Activated CD4-positive, alpha-beta T cell treated with anti-CD3 and anti-CD28 coated beads, Interleukin-2, amount 50 U/mL, for 4 hours (primary cell): ENCODE results near the gene SMAD6.
A peak's percentile ranks its signal among the peaks of the same experiment; 100 is the strongest.

Experiments
- DNase-seq, 2 experiments: peaks; one replicate each; pipeline ENCODE4 v3.0.0-alpha.2; 2020

Gene SMAD6

GRCh38 chr15:66702035-66702786 is at the start of gene SMAD6:
Gene SMAD6 (plus strand): TSS chr15:66702236. CDS start chr15:66703259, 1,023 bp downstream.
- peak; percentile 55 to 57 for DNase-seq

DNA sequence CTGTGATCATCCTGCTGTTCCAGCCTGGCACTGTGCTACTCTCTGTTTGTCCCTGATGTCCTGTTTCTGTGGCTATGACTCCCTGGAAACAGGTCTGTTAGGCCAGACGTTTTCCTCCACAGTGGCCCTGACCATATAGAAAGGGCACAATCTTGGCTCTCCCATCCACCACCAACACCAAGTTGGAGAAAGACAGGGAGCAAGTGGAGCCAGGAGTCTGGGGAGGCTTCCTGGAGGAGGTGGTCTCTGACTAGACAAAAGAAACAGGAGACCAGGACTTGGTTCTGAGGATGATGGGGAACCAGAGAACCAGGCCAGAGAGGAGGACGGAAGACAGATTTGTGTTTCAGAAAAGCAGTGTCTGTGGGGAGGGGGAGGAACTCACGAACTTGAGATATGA is 49.2 kb upstream of the SMAD6 start:
- no peak for DNase-seq

DNA sequence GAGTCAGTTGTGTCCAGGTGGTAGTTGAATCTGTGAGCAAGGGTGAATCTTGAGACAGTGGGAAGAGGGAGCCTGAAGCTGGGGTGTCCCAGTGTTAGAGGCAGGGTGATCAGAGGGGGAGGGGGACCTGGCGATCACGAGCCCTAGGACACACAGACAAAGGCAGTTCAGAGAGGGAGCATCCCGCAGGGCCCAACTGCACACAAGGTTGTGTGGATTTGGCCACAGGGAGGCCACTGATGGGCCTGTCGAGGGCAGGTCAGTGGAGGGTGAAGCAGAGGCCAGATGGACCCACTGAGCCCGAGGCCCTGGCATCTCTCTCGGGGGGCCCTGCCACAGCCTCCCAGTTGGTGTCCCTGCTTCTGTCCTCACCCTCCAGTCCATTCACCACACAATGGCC is 48.6 kb upstream of the SMAD6 start:
- no peak for DNase-seq

DNA sequence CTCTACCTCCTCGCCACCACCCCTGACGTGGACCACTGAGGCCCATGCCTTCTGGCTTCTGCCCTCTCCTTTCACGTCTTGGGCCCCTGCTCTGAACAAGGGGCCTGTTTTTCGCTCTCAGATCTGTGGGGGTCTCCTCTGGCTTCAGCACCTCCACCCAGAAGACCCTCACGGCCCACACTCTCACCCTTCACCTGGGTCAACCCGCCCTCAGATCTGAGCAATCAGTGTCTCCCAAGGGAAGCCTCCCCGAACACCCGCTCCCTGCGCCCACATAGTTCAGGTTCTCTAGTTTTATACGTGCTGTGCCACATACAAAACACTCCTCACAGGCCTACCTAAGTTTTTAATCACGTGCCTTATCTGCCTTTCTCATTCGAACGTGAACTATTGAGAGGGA is 48.2 kb upstream of the SMAD6 start:
- no peak for DNase-seq

DNA sequence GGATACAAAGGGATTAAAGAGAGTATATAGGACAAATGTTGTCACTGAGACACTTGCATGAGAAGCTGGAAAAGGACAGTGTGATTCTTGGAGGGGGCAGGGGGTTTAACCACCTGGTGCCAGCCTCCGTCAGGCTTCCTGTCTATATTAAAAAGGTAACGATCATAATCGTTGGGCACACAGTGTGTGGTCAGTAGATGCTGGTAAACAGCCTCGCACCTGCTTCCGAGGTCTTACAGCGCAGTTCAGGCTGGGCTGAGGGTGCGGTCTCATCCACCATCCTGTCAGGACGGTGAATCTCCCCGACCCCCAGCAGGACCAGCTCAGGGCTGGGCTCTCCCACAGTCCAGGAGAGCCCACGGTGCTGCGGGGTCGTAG is 47.7 kb upstream of the SMAD6 start:
- no peak for DNase-seq

DNA sequence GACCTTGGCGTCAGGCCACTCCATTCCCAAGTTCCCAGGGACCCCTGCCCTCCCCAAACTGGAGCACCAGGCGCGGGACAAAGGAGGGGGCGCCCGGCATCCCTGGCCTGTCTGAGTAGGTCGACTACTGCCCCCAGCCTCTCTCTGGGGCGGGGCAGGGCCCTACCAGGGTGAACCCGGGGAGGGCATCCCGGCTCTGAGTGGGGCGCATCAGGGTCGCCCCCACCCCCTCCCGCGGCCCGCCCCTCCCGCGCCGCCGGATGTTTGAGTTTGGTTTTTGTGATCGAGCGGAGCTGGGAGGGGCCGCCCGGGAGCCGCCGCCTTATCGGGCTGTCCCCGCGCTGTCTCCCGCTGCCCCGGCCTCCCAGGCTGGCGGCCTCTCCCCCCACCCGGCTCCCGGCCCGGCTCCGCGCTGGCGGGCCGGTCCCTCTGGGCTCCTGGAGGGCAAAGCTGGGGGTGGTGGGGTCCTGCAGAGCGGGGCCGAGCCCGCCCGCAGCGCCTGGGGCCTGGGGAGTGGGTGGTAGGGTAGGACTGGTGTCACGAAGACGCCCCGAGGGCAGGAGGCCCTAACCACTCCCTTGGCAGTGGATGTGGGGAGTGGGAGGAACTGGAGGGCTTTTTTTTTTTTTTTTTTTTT is 47.2 kb upstream of the SMAD6 start:
- no peak for DNase-seq

DNA sequence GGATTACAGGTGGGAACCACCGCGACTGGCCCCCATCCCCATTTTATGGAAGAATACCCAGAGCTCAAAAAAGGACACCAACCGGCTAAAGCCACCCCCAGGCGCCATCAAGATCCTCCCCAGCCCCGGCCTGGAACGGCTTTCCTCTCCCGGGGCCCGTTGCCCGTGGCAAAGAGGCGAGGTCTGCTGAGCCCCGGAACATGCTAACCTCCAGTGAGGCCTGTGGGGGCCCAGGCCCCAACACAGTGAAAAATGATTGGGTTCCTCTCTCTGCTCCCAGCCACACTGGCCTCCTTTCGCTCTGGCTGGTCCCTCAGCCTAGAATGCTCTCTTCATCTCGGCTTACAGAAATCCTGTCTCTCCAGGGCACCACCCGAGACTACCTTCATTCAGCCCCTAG is 46.5 kb upstream of the SMAD6 start:
- no peak for DNase-seq

GRCh38 chr15:66655997-66656396 is 46.0 kb upstream of the SMAD6 start:
- no peak for DNase-seq

GRCh38 chr15:66657185-66658020 is 44.6 kb upstream of the SMAD6 start:
- DNase-seq, result no peak

DNA sequence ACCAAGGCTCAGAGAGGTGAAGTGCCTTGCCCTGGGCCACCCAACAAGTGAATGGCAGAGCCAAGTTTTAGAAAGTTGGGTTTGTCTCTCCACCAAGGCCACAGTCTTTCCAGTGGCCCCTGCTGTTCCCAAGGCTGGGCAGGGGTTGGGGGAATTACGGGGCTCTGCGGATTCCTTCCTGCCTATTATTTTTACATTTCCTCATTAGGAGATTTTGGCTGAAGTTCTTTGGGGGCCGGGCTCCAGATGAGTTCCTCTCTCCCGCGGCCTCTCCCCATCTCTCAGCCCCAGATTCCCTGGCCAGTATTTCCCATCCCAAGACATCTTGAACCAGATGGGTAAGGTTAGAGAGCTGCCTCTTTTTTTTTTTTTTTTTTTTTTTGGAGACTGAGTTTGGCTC is 44.0 kb upstream of the SMAD6 start:
- DNase-seq, result no peak

DNA sequence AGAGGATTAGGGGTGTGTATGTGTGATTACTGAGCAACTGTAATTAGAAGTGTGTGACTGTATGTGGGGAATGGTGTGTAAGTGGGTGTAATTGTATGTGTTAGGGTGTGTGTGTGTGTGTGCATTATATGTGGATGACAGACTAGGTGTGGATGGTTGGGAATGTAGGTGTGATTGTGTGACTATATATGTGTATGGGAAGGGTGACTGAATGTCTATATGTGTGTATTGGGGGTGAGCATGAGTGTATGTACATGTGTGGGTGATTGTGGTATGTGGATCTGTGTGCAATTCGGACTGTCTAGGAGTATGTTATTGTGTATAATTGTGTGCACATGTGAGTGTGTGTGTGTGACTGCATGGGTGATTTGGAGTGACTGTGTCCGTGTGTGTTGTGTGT is 43.2 kb upstream of the SMAD6 start:
- no peak for DNase-seq

DNA sequence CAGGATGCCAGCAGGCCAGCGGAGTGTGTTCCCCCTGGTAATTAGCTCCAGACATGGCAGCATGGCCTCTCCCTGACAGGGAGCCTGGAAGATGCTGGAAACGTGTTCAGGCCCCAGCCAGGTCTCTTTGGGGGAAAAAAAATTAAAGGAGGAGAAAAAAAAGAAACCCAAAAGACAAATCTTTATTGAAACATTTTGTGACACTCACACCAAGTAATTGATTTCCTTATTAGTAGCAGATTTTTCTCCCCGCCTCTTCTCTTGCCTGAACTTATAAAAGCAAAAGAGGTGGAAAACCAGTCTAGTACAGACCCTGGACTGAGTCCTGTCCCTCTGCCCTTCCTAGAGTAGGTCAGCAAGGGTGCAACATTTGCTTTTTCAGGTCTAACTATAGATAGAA is 42.7 kb upstream of the SMAD6 start:
- no peak for DNase-seq

DNA sequence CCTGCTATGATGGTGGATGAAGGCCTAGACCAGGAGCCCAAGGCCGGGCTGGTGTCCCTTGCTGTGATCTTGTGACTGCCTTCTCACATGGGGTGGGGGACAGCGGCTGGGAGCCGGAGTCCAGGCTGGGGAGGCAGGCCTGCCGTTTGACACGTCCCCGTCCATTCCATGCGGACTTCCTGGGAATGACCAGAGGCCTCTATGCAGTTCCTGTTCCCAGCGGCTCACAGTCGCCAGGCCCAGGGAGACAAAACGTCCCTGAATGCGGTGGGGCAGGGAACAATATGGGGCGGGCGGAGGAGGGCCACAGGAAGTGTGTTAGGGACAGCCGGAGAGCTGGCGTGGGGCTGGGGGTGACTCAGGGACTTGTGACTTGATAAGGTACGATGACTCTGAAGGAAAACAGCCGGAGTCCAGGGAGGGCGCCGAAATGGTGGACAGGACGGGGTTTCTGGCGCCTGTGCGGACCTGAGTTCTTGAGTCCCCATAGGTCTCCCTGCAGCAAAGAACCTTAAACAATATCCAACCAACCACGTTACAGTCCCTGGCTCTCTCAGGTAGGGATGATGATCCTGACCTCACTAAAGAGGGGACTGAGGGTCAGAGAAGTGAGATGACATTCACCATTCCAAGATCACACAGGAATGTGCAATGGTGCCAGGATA is 40.5 kb upstream of the SMAD6 start:
- no peak for DNase-seq

GRCh38 chr15:66662522-66662921 is 39.5 kb upstream of the SMAD6 start:
- DNase-seq, result no peak

GRCh38 chr15:66663664-66664063 is 38.4 kb upstream of the SMAD6 start:
- DNase-seq, result no peak

- DNase-seq, result no peak
Observed at GRCh38 chr15:66670175-66670574, 31.9 kb upstream of the SMAD6 start.

DNA sequence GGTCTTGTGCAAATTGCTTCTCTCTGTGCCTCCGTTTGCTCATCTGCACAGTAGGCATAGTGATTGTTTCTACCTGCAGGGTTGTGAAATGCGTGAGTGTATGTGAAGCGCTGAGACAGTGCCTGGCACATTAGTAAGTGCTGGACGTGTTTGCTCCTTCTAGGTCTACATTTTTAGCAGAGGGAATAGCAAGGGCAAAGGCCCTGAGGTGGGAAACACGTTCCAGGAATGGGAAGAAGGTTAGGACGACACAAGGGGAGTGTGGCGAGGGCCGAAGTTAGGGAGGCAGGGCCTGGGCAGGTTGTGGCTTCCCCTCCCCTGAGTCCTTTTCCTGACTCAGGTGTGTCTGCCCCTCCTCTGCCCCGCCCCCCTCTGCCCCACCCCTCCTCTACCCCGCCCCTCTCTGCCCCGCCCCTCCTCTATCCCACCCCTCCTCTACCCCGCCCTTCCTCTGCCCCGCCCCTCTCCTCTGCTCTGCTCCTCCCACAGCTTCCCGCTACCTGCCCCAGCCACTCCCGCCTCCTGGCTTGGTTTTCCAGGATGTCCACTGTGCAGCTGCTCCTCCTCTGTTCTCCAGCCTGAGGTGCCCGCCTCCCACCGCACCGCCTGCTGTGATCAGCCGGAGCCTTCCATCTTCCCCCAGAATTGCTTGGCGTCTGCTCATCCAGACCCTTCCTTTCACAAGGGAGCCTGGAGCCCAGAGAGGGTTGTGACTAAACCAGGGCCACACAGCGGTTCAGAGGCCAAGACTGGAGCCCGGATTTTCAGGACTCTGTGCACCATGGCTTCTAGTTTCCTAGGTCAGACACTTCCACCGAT is 31.1 kb upstream of the SMAD6 start:
- DNase-seq, result no peak

- no peak for DNase-seq
Observed at GRCh38 chr15:66672867-66673266, 29.2 kb upstream of the SMAD6 start.

- DNase-seq, result peak in 1 of 2 experiments; percentile 12
Observed at GRCh38 chr15:66673410-66674322, 28.4 kb upstream of the SMAD6 start.

DNA sequence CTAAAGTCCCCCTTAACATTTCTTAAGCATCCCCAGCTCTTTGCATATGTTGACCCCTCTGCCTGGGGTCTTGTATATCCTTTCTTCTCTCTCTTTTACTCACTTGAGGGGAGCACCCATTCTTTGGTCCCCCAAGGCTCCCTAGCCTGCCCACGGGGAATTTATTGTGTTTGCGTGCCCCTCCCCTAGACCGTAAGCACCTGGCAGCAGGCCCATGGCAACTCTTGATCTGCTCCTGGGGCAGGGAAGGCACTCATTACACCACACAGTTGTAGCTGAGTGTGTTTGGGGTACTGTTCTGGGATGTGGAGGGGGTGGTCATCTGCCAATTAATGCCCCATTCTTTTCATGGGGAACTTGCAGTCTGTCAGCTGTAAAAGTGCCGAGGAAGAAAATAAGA is 27.3 kb upstream of the SMAD6 start:
- DNase-seq, result no peak

DNA sequence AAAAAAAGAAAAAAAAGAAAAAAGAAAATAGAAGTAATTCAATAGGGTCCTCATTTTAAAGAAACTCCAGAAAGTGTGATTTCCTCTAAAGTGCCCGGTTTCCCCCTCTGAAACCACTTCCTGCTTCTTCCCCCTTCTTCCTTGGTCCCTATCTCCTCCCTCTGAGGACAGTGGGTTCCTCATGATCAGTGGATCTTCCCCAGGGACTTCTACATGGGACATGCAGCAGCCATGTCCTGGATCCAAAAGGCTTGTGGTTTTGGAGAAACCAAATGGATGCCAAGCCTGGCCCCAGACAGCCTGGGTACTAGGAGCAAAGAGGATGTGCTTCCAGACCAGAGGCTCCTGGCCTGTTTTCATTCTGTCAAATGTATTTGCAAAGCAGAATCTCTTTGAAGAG is 26.6 kb upstream of the SMAD6 start:
- no peak for DNase-seq
